Measurements from ENCODE around the gene FBXW5.

FBXW5 gene

DNA sequence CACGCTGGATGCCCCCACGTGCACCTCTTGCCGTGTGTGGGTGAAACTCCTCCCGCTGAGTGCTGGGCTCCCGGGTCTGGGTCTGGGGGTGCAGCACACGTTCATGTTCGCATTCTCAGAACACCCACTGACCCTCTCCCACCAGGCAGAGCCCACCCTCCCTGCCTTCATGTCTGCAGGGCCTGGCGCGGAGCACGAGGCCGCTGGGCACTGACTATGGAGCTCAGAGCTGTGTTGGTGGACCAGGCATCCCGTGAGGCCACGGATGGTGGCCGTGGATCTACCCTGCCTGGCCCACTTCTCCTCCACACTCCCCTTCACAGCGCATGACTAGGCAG, 16.4 kb upstream of the FBXW5 start:
- ATAC-seq (no peak), DNase-seq (no peak)

DNA sequence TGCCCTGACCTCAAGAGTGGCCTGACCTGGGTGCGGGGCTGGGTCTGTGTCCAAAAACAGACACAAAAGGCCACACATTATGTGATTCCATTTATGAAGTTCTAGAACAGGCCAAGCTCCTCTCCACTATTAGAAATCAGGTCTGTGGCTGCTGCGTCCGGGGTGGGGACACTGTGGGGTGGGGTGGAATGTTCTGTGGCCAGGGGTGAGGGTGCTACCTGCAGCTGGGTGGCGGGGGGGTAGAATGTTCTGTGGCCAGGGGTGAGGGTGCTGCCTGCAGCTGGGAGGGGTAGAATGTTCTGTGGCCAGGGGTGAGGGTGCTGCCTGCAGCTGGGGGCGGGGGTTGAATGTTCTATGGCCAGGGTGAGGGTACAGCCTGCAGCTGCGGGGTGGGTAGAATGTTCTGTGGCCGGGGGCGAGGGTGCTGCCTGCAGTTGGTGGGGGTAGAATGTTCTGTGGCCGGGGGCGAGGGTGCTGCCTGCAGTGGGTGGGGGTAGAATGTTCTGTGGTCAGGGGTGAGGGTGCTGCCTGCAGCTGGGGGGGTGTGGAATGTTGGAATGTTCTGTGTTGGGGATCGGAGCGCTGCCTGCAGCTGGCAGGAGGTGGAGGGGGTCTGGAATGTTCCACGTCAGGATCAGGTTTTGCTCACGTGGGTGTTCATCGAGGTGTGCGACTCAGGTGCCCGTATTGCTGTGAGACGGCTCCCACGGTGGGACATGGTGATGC, 15.8 kb upstream of the FBXW5 start:
- DNase-seq, result no peak
- no peak for ATAC-seq

DNA sequence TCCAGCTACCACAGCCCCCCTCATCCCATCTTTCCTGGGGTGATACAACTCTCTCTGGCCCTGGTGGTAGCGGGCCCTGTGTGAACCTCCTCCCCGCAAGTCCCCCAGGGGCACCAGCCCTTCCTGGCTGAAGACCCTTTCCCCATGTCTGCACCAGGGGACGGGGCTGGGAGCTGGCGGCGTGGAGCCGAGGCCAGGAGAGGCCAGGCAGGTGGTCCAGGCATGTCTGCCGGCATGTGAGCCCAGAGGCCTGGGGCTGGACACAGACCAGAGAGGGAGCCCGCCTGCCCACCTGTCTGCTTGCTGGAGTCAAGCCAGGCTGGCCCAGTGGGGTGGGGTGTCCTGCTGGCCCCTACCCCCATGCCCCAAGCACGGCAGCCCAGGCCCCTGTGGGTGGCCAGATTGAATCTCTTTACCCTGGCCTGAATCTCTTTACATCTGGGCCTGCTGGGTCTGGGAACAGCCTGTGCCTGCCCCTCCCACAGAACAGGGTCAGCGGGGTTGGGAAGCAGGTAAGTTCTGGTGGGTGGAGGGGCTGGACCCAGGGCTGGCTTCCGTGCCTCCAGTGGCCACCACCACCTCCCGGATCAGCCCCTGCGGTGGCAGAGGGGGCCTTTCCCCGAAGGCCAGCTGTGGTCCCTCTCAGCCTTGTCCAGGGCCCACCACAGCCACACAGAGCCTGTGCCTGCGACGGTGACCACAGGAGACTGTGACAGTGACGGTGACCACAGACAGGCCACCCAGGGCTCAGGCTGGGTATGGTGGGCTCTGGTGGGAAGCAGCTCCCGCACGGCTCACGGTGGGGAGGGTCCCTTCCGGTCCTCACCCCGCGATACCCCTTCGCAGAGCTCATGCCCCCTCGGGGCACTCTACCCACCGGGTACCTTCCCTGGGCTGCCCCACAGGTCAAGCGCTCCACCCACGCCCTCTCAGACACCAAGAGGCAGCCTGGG, 14.6 kb upstream of the FBXW5 start:
- DNase-seq (no peak), ATAC-seq (no peak)

DNA sequence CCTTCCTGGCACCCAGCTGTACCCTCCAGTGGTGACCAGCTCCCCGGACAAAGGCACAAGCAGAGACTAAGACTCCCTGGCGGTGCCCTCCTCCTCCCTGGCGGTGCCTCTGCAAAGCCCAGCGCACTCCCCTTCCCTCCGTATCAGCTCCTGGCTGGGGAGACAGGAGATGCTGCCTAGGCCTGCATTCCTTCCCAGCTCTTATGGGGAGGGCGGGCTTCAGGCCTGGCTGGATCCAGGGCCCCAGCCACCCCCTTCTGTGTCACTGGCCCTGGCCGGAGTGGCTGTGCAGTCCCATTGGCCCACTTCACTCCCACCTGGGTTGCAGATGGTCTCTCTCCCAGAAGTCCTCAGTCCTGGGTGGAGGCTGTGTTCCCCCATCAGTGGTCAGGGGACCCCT, 13.9 kb upstream of the FBXW5 start:
- no peak for ATAC-seq
- no peak for DNase-seq

DNA sequence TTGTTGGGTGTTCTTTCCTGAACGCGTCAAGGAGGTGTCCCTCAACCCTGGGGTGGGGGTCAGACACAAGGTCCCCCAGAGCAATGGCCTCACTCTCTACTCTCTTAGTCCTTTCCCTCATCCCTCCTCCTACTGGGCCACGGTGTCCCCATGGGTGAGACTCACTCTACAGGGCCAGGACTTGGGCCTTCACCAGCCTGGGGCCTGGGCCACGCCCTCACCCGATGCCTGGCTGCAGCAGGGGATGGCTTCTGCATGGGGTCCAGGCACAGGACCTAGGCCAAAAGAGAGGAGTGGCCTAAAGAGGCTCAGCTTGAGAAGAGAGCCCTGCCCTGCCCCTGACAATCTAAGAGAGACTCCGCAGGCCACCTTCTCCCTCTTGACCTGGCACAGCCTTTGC, 13.4 kb upstream of the FBXW5 start:
- DNase-seq, result no peak
- ATAC-seq, result no peak

DNA sequence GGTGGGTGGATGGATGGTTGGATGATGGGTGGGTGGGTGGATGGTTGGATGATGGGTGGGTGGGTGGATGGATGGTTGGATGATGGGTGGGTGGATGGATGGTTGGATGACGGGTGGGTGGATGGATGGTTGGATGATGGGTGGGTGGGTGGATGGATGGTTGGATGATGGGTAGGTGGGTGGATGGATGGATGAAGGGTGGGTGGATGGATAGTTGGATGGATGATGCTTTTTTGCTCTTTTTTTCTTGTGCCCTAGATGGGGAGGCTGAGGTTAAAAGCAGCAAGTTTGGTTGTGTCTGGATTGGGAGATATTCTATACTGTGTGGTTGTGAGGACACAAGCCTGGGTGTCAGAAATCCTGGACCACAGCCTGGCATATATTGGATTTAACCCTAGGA, 12.9 kb upstream of the FBXW5 start:
- no peak for DNase-seq
- ATAC-seq, result no peak

DNA sequence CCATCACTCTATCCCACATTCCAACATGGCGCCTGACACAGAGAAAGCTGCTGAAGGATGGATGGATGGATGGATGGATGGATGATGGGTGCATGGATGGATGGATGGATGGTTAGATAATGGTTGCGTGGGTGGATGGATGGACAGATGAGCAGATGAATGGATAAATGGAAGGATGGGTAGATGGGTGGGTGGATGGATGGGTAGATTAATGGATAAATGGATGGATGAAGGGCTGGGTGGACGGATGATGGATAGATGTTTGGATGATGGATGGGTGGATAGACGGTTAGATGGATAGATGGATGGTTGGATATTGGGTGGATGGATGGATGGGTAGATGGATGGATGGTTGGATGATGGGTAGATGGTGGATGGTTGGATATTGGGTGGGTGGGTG, 12.1 kb upstream of the FBXW5 start:
- DNase-seq (no peak), ATAC-seq (no peak)

DNA sequence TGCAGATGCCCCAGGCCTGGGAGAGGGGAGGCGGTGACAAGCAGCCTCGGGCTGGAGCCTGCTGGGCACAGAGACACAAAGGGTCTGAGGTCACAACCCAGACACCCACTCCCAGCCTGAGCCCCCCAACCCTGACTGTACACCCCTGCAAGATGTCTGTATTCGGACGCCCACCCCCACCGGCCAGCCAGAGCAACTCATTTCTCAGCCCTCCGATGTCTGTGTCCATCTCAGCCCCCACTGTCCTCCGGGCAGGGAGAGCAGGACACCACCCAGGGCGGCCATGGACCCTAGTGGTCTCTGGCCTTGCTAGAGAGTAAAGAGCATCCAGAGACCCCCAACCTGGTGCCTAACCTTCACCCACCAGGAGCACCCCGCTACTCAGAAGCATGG, 11.4 kb upstream of the FBXW5 start:
- ATAC-seq, result no peak

DNA sequence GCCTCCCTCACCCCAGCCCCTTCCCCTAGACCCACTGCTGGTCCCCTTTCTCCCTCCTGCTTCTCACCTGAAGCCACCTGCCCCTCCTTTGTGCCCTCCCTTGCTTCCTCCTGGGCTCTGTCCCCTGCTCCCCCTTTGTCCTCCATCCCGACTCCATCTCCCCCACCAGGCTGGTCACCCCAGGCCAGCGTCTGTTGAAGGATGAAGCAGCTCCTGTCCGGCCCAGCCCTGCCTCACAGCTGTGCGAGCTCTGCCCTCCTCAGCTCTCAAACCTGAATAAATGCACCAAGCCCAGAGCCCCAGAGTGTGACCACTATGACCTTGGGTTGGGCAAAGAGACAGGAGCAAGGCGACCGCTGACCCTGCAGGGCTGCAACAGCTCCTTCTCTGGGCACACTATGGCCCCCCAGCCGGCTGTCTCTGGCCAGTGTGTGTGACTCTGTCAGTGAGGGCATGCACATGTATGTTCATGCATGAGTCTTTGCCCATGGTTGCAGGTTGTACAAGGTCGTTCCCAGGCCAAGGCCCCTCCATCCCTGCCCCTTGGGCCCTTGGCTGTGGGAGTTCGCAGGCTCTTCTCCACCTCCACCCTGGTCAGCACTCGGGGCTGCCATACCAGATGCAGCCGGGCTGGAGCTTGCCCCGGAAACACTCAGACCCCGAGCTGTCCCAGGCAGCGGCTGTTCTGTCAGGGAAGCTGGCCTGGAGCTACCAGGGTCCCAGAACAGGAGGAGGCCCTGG, 10.8 kb upstream of the FBXW5 start:
- no peak for ATAC-seq

More for the DNA sequence above, 11.4 kb upstream of the FBXW5 start:
- no peak for DNase-seq

DNA sequence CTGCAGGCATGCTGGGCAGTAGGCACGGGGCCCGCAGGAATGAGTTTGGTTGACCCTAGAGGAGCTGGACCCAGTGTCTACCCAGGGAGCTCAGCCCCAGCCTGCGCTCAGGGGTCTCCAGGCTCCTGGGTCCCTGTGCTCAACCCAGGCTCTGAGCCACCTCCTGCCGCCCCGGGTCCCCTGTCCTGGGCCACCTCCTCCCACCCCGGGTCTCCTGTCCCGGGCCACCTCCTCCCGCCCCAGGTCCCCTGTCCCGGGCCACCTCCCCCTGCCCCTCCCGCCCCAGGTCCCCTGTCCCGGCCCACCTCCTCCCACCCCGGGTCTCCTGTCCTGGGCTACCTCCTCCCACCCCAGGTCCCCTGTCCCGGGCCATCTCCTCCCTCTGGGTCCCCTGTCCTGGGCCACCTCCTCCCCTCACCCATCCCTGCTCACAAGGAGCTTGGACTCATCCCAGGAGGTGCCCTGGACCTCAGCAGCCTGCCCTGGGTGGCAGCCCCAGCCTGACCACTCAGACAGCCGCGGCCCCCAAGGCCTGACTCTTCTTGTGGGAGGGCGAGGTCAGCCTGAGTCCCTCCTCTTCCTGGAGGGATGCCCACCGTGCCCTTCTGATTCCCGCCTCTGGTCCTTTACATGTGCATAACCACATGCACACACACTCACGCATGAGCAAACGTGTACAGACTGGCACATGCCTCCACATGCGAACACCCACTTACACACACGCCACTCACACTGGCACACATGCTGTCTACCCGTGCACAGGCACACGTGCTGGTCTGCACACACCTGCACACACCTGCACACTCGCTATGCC, 9.9 kb upstream of the FBXW5 start:
- ATAC-seq (no peak), DNase-seq (no peak)

More for the DNA sequence above, 10.8 kb upstream of the FBXW5 start:
- no peak for DNase-seq

DNA sequence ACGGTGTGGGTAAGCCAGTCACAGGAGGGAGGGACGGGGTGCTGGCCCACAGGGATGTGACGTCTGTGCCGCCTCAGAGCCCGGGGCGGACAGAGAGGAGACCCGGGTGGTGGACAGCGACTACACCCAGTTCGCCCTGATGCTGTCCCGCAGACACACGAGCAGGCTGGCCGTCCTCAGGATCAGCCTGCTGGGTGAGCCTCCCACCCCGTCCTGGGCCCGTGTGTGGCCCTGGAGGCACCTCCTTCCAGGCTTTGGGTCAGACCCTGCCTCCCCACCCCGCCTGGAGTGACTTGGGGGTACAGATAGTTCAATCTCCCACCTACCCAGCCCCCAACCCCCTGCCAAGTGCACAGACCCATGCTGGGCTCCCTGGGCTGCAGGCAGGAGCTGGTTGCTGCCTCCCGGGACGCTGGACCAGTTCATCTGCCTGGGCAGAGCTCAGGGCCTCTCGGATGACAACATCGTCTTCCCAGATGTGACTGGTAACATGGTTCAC, 9.3 kb upstream of the FBXW5 start:
- ATAC-seq (no peak), DNase-seq (no peak)

DNA sequence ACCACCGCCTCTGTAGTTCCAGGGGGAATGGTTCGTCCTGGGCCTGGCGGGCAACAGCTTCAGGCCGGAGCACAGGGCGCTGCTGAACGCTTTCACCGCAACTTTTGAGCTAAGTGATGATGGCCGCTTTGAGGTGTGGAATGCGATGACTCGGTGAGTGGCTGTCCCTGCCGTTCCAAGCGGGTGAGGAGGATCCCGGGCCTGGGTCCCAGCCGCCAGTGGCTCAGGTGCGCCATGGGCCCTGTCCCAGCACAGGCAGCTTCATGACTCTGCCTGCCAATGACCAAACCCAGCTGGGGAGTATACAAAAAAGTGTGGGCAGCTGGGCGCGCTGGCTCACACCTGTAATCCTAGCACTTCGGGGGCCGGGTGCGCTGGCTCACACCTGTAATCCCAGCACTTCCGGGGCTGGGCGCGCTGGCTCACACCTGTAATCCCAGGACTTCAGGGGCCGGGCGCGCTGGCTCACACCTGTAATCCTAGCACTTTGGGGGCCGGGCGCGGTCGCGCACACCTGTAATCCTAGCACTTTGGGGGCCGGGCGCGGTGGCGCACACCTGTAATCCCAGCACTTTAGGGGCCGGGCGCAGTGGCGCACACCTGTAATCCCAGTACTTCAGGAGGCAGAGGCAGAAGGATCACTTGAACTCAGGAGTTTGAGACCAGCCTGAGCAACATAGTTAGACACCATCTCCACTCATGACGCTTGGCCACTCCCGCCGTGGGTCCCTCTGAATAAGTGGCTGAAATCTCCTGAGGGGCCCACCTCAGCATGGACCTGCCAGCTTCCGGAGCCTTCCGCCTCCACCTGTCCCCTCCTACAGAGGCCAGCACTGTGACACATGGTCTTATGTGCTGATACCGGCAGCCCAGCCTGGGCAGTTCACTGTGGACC, 8.6 kb upstream of the FBXW5 start:
- ATAC-seq (no peak), DNase-seq (no peak)

DNA sequence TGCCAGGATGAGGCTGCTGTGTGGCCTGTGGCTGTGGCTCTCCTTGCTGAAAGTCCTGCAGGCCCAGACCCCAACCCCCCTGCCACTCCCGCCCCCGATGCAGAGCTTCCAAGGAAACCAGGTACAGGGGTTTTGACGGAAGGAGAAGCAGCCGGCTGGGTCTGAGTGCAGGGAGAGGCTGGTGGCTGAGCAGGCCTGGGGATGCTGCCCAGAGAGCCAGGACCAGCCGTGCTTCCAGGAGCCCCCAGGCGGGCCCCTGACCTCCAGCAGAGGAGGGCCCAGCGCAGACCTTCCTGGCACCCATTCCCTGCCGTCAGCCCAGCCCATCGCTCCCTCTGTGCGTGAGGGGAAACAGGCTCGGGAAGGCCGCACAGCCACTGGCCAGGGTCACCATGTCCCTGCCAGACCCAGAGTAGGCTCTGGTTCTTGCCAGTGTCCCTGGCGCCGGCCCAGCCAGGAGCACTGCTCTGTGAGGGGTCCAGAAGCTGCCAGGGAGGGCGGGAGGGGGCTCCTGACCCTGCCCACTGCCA, 7.8 kb upstream of the FBXW5 start:
- DNase-seq (no peak), ATAC-seq (no peak)

DNA sequence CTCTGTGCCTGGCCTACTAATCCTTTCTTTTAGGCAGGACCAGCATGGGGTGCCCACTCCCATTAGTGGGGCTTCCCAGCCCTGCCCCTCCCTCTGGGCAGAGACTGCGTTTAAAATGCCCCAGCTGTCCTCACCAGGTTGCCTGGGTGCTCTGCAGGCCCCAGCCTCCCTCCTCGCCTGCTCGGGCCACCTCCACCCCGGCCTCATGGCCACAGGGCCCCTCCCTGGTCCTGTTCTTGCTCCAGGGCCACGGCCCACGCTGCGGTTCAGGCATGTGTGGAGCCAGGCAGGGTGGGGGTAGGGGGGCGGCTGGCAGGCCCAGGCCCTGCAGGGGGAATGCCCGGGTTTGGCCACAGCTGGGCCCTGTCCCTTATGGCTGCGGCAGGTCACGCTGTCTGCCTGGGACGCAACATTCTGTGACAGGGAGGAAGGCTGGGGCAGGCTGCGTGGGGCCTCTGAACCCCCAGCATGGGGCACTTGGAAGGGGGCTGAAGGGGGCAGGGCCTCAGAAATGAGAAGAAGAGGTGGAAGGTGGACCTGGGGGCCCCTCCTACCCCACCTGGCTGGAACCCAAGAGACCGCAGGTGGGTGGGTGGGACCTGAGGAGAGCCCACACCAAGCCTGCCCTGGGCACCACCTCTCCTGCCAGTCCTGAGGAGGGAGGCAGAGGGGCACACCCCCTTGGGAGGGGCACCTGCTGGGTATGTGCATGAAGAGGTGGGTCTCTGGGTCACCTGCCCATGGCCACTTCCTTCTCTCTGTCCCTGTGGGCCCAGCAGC, 7.2 kb upstream of the FBXW5 start, which contains the start of gene LCN12:
Gene LCN12 (plus strand): TSS at position 733 of the 780 bp plus-strand sequence. CDS start 55 bp downstream, outside the sequence.
- ATAC-seq, result no peak
- no peak for DNase-seq

DNA sequence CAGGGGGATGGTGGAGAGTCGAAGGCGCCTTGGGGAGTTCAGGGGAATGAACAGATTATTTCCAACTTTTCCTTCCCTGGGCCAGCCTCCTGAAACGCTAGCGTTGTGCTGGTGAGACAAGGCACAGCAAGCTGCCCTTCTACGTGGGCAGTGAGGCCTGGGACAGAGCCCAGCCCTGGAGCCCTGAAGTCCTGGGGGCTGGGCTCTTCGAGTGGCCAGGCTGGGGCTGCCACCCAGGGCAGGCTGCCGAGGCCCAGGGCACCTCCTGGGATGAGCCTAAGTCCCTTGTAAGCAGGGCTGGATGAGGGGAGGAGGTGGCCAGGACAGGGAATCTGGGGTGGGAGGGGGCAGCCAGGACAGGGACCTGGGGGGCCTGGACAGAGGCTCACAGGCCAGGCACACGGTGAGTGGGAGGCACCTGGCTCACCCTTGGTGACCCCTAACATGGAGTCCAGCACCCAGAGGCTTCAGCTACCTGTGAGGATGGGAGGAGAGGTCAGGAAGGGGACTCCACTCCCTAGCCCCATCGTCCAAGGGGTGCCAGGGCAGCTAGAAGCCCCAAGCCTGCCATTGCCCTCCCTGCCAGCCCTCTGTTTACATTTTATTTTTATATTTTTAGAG, 6.2 kb upstream of the FBXW5 start:
- no peak for ATAC-seq
- no peak for DNase-seq

DNA sequence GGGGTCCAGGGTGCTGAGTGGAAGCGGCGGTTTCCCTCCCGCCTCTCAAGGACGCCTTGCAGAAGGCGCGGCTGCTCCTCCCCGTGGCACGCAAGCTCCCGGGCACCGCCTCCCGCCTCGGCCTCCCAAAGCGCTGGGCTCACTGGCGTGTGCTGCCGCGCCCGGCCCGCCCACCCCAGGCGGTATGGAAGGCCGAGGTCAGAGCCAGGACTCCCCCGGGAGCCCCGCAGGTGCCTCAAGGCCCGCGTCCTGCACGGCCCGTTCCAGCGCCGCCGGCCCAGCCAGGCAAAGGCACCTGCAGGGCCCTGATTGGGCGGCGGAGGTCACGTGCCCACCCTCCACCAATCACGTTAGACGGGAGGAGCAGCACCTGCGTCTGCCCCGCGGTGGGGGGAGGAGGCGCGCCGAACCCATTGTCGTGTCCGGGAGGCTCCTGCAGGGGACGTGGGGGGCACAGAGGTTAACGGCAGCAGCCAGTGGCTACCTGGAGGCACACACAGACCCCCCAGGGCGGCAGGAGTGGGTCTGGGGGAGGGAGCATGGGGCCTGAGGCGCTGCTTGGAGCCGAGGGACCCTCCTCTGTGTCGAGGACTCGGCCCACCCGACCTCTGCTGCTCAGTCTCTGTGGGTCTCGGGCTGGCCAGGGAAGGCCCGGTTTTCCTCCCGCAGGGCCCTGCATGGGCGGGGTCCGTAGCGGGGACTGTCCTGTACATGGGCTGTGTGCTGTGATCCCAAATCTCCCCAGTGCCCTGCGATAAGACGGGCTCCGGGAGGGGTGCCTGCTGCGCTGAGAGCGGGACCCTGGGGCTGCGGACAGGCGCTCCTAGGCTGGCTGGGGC, 5.5 kb upstream of the FBXW5 start:
- peak; percentile 92 for ATAC-seq
- DNase-seq, result peak; percentile 97

DNA sequence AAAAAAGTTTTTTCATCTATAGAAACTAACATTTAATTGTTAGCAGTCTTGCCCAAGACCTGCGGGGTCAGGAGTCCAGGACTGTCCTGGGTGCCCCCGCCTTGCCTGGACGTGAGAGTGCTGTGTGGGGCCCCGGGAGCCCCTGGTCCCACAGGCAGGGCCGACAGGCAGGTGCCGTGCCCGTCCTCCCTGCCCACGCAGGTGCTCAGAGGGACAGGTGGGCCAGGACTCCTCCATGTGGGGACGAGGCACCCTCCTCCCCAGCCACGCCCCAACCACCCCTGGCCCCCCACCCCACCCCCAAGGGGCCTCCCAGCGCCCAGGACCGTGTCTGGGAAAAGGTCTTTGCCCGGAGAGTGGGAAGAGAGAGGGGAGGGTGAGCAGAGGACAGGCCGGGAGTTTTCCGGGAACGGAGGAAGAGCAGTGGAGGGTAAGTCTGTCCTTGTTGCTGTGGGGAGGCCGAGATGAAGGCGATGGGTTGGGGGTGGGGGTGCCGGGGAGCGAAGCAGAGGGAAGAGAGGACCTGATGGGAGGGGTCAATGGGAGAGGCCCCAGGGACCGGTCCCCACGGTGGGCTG, 4.8 kb upstream of the FBXW5 start:
- no peak for ATAC-seq

More for the DNA sequence above, 4.8 kb upstream of the FBXW5 start:
- no peak for DNase-seq
